CD4-positive, CD25-positive, alpha-beta regulatory T cell (primary cell): ENCODE data around the gene MAPK7. TPM values are rescaled to one million over a fixed set of nuclear protein-coding genes. Genes with fewer than 3 reads are reported as not detected.
"Not testable (repeated sequence)": the region's sequence is repeated elsewhere in the genome, so short reads cannot be mapped to it uniquely, and the experiment has no call there.

Experiments used
- ATAC-seq, 2 donors: fragments of 150-1000 bp; cut with Tn5 transposase; one replicate each; pipeline ENCODE4 v1.10.0; 2021; ENCODE audit warnings: low read depth in 2 of 2, moderate number of reproducible peaks in 2 of 2, moderate library complexity in 1 of 2
- DNase-seq, 3 donors: peaks; one replicate each; pipeline versions ENCODE4 v3.0.0 to v3.0.0-alpha.2; 2012 to 2022; ENCODE audit warnings: mixed read lengths in 1 of 3
- H3K27ac ChIP-seq: one replicate; pipeline ENCODE4 v1.7.0; 2013; ENCODE audit warnings: mild to moderate bottlenecking, low read length; ENCODE audit not compliant: insufficient read depth, poor library complexity, severe bottlenecking
- H3K27me3 ChIP-seq: one replicate; pipeline ENCODE4 v1.7.0; 2013; ENCODE audit warnings: low read length; ENCODE audit not compliant: control insufficient read depth, insufficient read depth
- H3K36me3 ChIP-seq: one replicate; pipeline ENCODE4 v1.7.0; 2013; ENCODE audit warnings: mild to moderate bottlenecking, low read length, moderate library complexity; ENCODE audit not compliant: control insufficient read depth, insufficient read depth
- H3K4me1 ChIP-seq: 2 replicates; pipeline ENCODE4 v1.7.0; 2013; ENCODE audit warnings: mild to moderate bottlenecking, low read length; ENCODE audit not compliant: insufficient read depth, control insufficient read depth, poor library complexity, severe bottlenecking
- H3K4me3 ChIP-seq: one replicate; pipeline ENCODE4 v1.7.0; 2013; ENCODE audit warnings: low read depth, mild to moderate bottlenecking, low read length, moderate library complexity
- H3K9me3 ChIP-seq, 2 experiments: 1 replicate in 1 of 2; 2 replicates in 1 of 2; pipeline ENCODE4 v1.7.0; 2013; ENCODE audit warnings: low read length in 2 of 2, mild to moderate bottlenecking in 1 of 2, moderate library complexity in 1 of 2; ENCODE audit not compliant: control insufficient read depth in 2 of 2
- H3K27ac Mint-ChIP-seq, 3 donors: one replicate each; pipeline ENCODE4 v1.8.0; 2020 to 2022; ENCODE audit warnings: mild to moderate bottlenecking in 3 of 3, mixed read lengths in 3 of 3, moderate library complexity in 2 of 3
- H3K27me3 Mint-ChIP-seq: one replicate; pipeline ENCODE4 v1.8.0; 2022; ENCODE audit warnings: mild to moderate bottlenecking, mixed read lengths
- H3K36me3 Mint-ChIP-seq: one replicate; pipeline ENCODE4 v1.8.0; 2020; ENCODE audit warnings: mixed read lengths
- H3K4me1 Mint-ChIP-seq, 4 donors: one replicate each; pipeline ENCODE4 v1.8.0; 2020 to 2022; ENCODE audit warnings: mixed read lengths in 4 of 4, mild to moderate bottlenecking in 1 of 4
- H3K4me3 Mint-ChIP-seq, 4 donors: one replicate each; pipeline ENCODE4 v1.8.0; 2020 to 2022; ENCODE audit warnings: mild to moderate bottlenecking in 4 of 4, mixed read lengths in 4 of 4, moderate library complexity in 3 of 4
- H3K9me3 Mint-ChIP-seq, 7 donors: one replicate each; pipeline ENCODE4 v1.8.0; 2020 to 2022; ENCODE audit warnings: mixed read lengths in 7 of 7, mild to moderate bottlenecking in 3 of 7, moderate library complexity in 2 of 7
- polyA plus RNA-seq, 4 donors: library from polyadenylated mRNA; unstranded; fragments of 300-500 nt; fragmentation: Illumina TruSeq; gene quantifications; one replicate each; pipeline ENCODE4 v1.2.3, GENCODE V29; 2021
- total RNA-seq: library from RNA; stranded (reverse); gene quantifications from one replicate; pipeline ENCODE4 v1.2.3, GENCODE V29; 2022

Gene MAPK7
- total and polyA plus RNA-seq, 5 donors from 2014 or later = 3.4 to 26.0 (median 5.1) TPM

DNA sequence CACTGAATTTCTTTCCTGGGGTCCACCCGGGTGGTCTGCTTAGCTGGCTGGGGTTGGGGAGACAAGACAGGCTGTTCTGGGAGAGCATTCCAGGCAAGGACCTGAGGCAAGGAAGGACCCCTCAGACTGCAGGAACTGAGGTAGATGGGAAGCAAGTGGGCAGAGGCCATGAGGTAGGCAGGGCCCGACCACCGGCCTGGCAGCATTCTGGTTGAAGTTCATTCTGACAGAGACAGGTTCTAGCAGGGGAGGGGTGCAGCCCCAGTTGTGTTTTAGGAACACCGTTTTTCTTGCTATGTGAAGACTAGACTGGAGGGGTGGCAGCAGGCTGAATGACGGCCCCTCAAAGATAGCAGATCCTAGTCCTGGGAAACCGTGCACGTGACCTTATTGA lies 33.2 kb upstream of the MAPK7 start:
- Mint-ChIP-seq H3K4me3 (peak overlapping the region in 1 of 4 donors; percentile 32), H3K36me3 (no peaks in the 10 kb centered on the region), H3K27ac (peak overlapping the region in 1 of 3 donors; percentile 56), H3K9me3 (no peaks in the 10 kb centered on the region), H3K27me3 (no peaks in the 10 kb centered on the region), H3K4me1 (no peaks in the 10 kb centered on the region)
- ATAC-seq (no peak), DNase-seq (no peak)
- H3K27ac ChIP-seq = no peak overlapping the region
- no peaks in the 10 kb centered on the region for H3K27me3 ChIP-seq
- no peaks in the 10 kb centered on the region for H3K4me1 ChIP-seq
- H3K4me3 ChIP-seq = no peak overlapping the region
- no peaks in the 10 kb centered on the region for H3K36me3 ChIP-seq
- H3K9me3 ChIP-seq = no peaks in the 10 kb centered on the region

GRCh38 chr17:19345486-19346350 lies 32.6 kb upstream of the MAPK7 start:
- Histone ChIP-seq H3K9me3 (no peaks in the 10 kb centered on the region), H3K4me3 (no peak overlapping the region), H3K27ac (no peak overlapping the region), H3K27me3 (no peaks in the 10 kb centered on the region), H3K36me3 (no peaks in the 10 kb centered on the region), H3K4me1 (no peaks in the 10 kb centered on the region)
- Mint-ChIP-seq H3K27ac (no peak overlapping the region), H3K4me1 (no peaks in the 10 kb centered on the region), H3K9me3 (no peaks in the 10 kb centered on the region), H3K27me3 (no peaks in the 10 kb centered on the region), H3K36me3 (no peaks in the 10 kb centered on the region), H3K4me3 (no peak overlapping the region)
- no peak for ATAC-seq
- DNase-seq = no peak

GRCh38 chr17:19346351-19347255 lies 31.7 kb upstream of the MAPK7 start:
- H3K27me3 ChIP-seq = no peaks in the 10 kb centered on the region
- H3K27ac ChIP-seq = no peak overlapping the region
- H3K9me3 Mint-ChIP-seq = no peaks in the 10 kb centered on the region
- no peaks in the 10 kb centered on the region for H3K36me3 ChIP-seq
- H3K4me1 ChIP-seq = no peaks in the 10 kb centered on the region
- peaks cover 6% of the 10 kb centered on the region for H3K27me3 Mint-ChIP-seq
- H3K4me1 Mint-ChIP-seq = no peaks in the 10 kb centered on the region
- H3K4me3 Mint-ChIP-seq = no peak overlapping the region
- no peak overlapping the region for H3K4me3 ChIP-seq
- no peak for DNase-seq
- ATAC-seq = no peak
- no peak overlapping the region for H3K27ac Mint-ChIP-seq
- no peaks in the 10 kb centered on the region for H3K36me3 Mint-ChIP-seq
- no peaks in the 10 kb centered on the region for H3K9me3 ChIP-seq

- no peak overlapping the region for H3K4me3 ChIP-seq
- H3K9me3 Mint-ChIP-seq = no peaks in the 10 kb centered on the region
- H3K27ac Mint-ChIP-seq = no peak overlapping the region
- no peak overlapping the region for H3K4me3 Mint-ChIP-seq
- H3K36me3 ChIP-seq = no peaks in the 10 kb centered on the region
- H3K27me3 ChIP-seq = no peaks in the 10 kb centered on the region
- ATAC-seq (no peak), DNase-seq (no peak)
- H3K4me1 Mint-ChIP-seq = no peaks in the 10 kb centered on the region
- H3K9me3 ChIP-seq = no peaks in the 10 kb centered on the region
- H3K4me1 ChIP-seq = no peaks in the 10 kb centered on the region
- H3K27me3 Mint-ChIP-seq = peaks cover 7% of the 10 kb centered on the region
- no peak overlapping the region for H3K27ac ChIP-seq
- H3K36me3 Mint-ChIP-seq = no peaks in the 10 kb centered on the region
Measured at GRCh38 chr17:19347323-19348080, 30.8 kb upstream of the MAPK7 start.

DNA sequence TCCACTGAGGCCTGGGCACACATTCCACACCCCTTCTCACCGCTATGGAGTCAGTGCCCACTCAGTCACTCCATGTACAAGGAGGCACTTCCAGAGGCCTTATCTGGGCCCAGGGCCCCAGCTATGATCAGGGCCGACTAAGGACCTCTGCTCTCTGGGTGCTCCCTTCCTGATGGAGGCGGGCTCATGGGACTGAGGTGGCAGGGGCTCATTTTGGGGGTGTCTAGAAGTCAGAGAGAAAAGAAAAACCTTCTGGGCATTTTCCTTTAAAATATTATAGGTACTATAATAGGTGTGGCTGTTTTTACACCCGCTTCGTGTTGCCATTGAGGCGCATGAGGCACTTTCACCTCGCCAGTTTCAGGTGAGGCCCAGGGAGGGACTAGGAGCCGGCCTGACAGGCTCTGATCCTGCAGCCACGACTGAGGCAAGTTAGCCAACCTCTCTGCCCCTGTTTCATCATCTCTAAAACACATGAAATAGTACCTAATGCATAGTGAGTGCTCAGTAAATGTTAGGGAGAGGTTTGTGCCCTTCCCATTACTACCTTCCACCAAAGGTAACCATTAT lies 30.1 kb upstream of the MAPK7 start:
- no peaks in the 10 kb centered on the region for H3K4me1 ChIP-seq
- H3K9me3 ChIP-seq = no peaks in the 10 kb centered on the region
- no peaks in the 10 kb centered on the region for H3K4me1 Mint-ChIP-seq
- no peak overlapping the region for H3K4me3 ChIP-seq
- no peaks in the 10 kb centered on the region for H3K36me3 Mint-ChIP-seq
- no peak overlapping the region for H3K27ac Mint-ChIP-seq
- ATAC-seq = no peak
- H3K4me3 Mint-ChIP-seq = no peak overlapping the region
- H3K27me3 ChIP-seq = no peaks in the 10 kb centered on the region
- H3K27ac ChIP-seq = no peak overlapping the region
- no peak for DNase-seq
- no peaks in the 10 kb centered on the region for H3K9me3 Mint-ChIP-seq
- peaks cover 7% of the 10 kb centered on the region for H3K27me3 Mint-ChIP-seq
- no peaks in the 10 kb centered on the region for H3K36me3 ChIP-seq

GRCh38 chr17:19348806-19349205 lies 29.5 kb upstream of the MAPK7 start:
- peaks cover 7% of the 10 kb centered on the region for H3K27me3 Mint-ChIP-seq
- no peaks in the 10 kb centered on the region for H3K4me1 Mint-ChIP-seq
- no peak for DNase-seq
- H3K27me3 ChIP-seq = no peaks in the 10 kb centered on the region
- no peaks in the 10 kb centered on the region for H3K9me3 Mint-ChIP-seq
- H3K36me3 Mint-ChIP-seq = no peaks in the 10 kb centered on the region
- H3K36me3 ChIP-seq = no peaks in the 10 kb centered on the region
- no peak overlapping the region for H3K27ac ChIP-seq
- H3K4me3 ChIP-seq = no peak overlapping the region
- no peaks in the 10 kb centered on the region for H3K4me1 ChIP-seq
- no peaks in the 10 kb centered on the region for H3K9me3 ChIP-seq
- no peak overlapping the region for H3K4me3 Mint-ChIP-seq
- no peak overlapping the region for H3K27ac Mint-ChIP-seq
- ATAC-seq = no peak

DNA sequence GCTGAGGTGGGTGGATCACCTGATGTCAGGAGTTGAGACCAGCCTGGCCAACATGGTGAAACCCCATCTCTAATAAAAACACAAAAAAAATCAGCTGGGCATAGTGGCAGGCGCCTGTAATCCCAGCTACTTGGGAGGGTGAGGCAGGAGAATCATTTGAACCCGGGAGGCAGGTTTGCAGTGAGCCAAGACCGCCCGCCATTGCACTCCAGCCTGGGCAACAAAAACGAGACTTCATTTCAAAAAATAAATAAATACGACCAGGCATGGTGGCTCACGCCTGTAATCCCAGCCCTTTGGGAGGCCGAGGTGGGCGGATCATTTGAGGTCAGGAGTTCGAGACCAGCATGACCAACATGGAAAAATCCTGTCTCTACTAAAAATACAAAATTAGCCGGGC lies 24.9 kb upstream of the MAPK7 start:
- not testable (repeated sequence) for H3K27ac Mint-ChIP-seq, ATAC-seq
- H3K27me3 Mint-ChIP-seq = peaks cover 13% of the 10 kb centered on the region

More for the DNA sequence above, 24.9 kb upstream of the MAPK7 start:
- DNase-seq, H3K9me3 ChIP-seq, H3K4me1 Mint-ChIP-seq, H3K9me3 Mint-ChIP-seq, H3K36me3 Mint-ChIP-seq, H3K27me3 ChIP-seq, H3K4me3 Mint-ChIP-seq, H3K27ac ChIP-seq, H3K4me3 ChIP-seq, H3K36me3 ChIP-seq, H3K4me1 ChIP-seq: not testable (repeated sequence)
